A549 (cell line): Measurements from ENCODE around the gene B3GNT2.

Experiments used
- CTCF ChIP-seq: fragments of >200 bp; sonication (Bioruptor Twin); formaldehyde crosslinking; IDR thresholded peaks from 3 replicates; pipeline ENCODE4 v1.5.1; 2016
- PBX3 ChIP-seq: IDR thresholded peaks from 2 replicates; pipeline ENCODE4 v1.6.1; 2012
- REST ChIP-seq: fragments of 200-600 bp; sonication (generic); IDR thresholded peaks from 2 replicates; pipeline ENCODE4 v1.6.1; 2016; ENCODE audit warnings: antibody characterized with exemption, mild to moderate bottlenecking, moderate library complexity

GRCh38 chr2:62208074-62208757, 12.3 kb downstream of the B3GNT2 start:
- TF ChIP-seq REST (no peak), PBX3 (no peak), CTCF (no peak)
